Effector CD8-positive, alpha-beta T cell (primary cell): ENCODE results near the gene SPRYD7.
"Not testable (repeated sequence)": the region's sequence is repeated elsewhere in the genome, so short reads cannot be mapped to it uniquely, and the experiment has no call there.

ENCODE experiments used
- DNase-seq: peaks from one replicate; lab custom pipeline; 2025; lab: John Stamatoyannopoulos, UW

SPRYD7 gene

GRCh38 chr13:49932868-49933267 lies 3.3 kb downstream of the SPRYD7 start:
- no peak for DNase-seq

GRCh38 chr13:49932066-49932465 lies 4.1 kb downstream of the SPRYD7 start:
- DNase-seq = no peak

- no peak for DNase-seq
These were observed 8.4 kb downstream of the SPRYD7 start for GRCh38 chr13:49927755-49928154.

GRCh38 chr13:49925881-49926418 lies 10.2 kb downstream of the SPRYD7 start:
- no peak for DNase-seq

GRCh38 chr13:49922301-49922700 lies 13.8 kb downstream of the SPRYD7 start:
- DNase-seq = no peak

GRCh38 chr13:49920969-49921368 lies 15.2 kb downstream of the SPRYD7 start:
- DNase-seq = not testable (repeated sequence)

- DNase-seq = not testable (repeated sequence)
These were observed 18.0 kb downstream of the SPRYD7 start for GRCh38 chr13:49918106-49918505.

- no peak for DNase-seq
These were observed 21.2 kb downstream of the SPRYD7 start for GRCh38 chr13:49914947-49915346.

GRCh38 chr13:49908637-49909036 lies 27.5 kb downstream of the SPRYD7 start:
- no peak for DNase-seq

GRCh38 chr13:49904729-49905456 lies 31.2 kb downstream of the SPRYD7 start:
- DNase-seq = no peak

- DNase-seq = no peak
These were observed 37.3 kb downstream of the SPRYD7 start for GRCh38 chr13:49898792-49899191.

GRCh38 chr13:49897713-49898112 lies 38.4 kb downstream of the SPRYD7 start:
- no peak for DNase-seq

GRCh38 chr13:49895826-49896225 lies 40.3 kb downstream of the SPRYD7 start:
- no peak for DNase-seq

GRCh38 chr13:49893591-49893990 lies 42.5 kb downstream of the SPRYD7 start:
- no peak for DNase-seq

GRCh38 chr13:49890376-49890775 lies 45.8 kb downstream of the SPRYD7 start:
- no peak for DNase-seq

GRCh38 chr13:49878682-49879081 lies 57.5 kb downstream of the SPRYD7 start:
- DNase-seq = no peak

GRCh38 chr13:49877629-49878218 lies 58.4 kb downstream of the SPRYD7 start:
- no peak for DNase-seq

- DNase-seq = no peak
These were observed 61.7 kb downstream of the SPRYD7 start for GRCh38 chr13:49874430-49874829.

- no peak for DNase-seq
These were observed 66.6 kb downstream of the SPRYD7 start for GRCh38 chr13:49869519-49869918.

GRCh38 chr13:49867834-49868233 lies 68.3 kb downstream of the SPRYD7 start:
- no peak for DNase-seq

- no peak for DNase-seq
These were observed 70.9 kb downstream of the SPRYD7 start for GRCh38 chr13:49865218-49865617.

- DNase-seq = no peak
These were observed 71.6 kb downstream of the SPRYD7 start for GRCh38 chr13:49864509-49864908.
